AG10803 (cell line): ENCODE measurements around the gene ZBTB4.

Experiments
- DNase-seq: peaks from one replicate; pipeline ENCODE4 v3.0.0; 2010; ENCODE audit warnings: low read depth
- H3K4me3 ChIP-seq: 2 replicates; pipeline ENCODE4 v1.5.1; 2011; ENCODE audit warnings: mild to moderate bottlenecking, low read length, control low read depth
- TF ChIP-seq, protein P1 (sequence below): conservative IDR thresholded peaks from 2 replicates; pipeline ENCODE4 v1.5.1; 2011; ENCODE audit warnings: mild to moderate bottlenecking, low read length, control low read depth, inconsistent platforms

ZBTB4 gene

DNA sequence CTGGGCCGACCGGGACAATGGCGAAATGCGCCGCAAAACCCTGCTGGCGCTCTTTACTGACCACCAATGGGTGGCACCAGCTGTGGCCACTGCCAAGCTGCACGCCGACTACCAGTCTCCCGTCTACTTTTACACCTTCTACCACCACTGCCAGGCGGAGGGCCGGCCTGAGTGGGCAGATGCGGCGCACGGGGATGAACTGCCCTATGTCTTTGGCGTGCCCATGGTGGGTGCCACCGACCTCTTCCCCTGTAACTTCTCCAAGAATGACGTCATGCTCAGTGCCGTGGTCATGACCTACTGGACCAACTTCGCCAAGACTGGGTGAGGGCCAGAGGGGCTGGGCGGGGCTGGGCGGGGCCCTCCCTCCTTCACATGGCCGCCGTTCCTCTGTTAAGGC, 63.6 kb downstream of the ZBTB4 start:
- no peak overlapping the region for H3K4me3 ChIP-seq
- DNase-seq: no peak
- TF ChIP-seq, protein P1, sequence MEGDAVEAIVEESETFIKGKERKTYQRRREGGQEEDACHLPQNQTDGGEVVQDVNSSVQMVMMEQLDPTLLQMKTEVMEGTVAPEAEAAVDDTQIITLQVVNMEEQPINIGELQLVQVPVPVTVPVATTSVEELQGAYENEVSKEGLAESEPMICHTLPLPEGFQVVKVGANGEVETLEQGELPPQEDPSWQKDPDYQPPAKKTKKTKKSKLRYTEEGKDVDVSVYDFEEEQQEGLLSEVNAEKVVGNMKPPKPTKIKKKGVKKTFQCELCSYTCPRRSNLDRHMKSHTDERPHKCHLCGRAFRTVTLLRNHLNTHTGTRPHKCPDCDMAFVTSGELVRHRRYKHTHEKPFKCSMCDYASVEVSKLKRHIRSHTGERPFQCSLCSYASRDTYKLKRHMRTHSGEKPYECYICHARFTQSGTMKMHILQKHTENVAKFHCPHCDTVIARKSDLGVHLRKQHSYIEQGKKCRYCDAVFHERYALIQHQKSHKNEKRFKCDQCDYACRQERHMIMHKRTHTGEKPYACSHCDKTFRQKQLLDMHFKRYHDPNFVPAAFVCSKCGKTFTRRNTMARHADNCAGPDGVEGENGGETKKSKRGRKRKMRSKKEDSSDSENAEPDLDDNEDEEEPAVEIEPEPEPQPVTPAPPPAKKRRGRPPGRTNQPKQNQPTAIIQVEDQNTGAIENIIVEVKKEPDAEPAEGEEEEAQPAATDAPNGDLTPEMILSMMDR: no peak

DNA sequence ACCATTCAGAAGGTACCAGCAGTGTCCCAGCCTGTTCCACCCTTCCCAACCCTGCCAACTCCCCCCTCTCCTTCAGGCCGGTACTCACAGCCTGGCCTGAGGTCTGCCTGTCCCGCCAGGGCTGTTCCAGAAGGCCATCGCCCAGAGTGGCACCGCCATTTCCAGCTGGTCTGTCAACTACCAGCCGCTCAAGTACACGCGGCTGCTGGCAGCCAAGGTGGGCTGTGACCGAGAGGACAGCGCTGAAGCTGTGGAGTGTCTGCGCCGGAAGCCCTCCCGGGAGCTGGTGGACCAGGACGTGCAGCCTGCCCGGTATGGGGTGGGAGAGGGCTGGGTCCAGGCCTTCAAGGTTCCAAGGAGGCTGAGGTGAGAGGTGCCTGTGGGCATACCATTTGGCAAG, 64.6 kb downstream of the ZBTB4 start:
- DNase-seq: no peak

DNA sequence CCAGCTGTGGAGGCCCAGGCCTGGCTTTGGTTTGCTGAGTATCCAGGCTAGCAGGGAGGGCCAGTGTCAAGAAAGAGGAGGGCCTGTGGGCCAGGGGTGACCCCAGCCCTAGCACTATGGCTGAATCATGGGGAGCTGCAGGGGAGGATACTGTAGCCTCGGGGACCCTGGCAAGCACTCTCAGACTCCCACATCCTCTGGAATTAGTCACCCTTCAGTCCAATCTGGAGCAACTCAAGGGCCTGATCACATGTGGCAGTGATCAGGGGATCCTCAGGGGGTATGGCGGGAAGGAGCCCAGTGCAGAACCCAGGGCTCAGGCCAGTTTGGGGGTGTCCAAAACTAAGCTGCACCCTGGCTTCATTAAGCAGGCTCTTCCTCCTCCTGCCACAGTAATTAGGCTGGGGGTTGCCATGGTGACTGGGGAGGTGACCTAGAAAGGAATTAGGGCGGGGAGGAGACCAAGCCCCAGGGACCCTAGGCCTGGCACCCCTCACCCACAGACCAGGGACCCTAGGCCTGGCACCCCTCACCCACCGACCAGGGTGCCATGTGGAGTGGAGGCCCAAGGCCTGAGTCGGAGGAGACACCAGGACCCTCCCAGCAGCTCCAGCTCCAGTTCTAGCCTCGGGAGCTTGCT, 66.0 kb downstream of the ZBTB4 start:
- TF ChIP-seq, protein P1: no peak
- DNase-seq: peak; percentile 56
- no peak overlapping the region for H3K4me3 ChIP-seq

More for the DNA sequence above, 64.6 kb downstream of the ZBTB4 start:
- no peak overlapping the region for H3K4me3 ChIP-seq
- TF ChIP-seq, protein P1: no peak

DNA sequence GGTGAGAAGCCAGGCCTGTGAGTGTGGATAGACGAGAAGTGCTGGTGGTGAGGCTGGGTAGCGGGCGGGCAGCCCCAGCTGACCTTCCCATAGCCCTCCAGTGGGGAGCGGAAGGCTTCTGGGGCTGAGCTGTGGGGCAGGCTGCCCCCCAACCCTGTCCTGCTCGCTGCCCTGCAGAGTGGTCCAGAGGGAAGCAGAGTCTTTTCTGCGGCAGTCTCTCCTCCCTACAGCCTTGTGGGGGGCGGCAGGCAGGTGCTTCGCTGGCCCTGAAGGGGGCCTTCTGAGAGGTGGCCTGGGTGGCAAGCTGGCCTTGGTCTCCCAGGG, 68.0 kb downstream of the ZBTB4 start:
- DNase-seq: no peak
- TF ChIP-seq, protein P1: no peak
- no peak overlapping the region for H3K4me3 ChIP-seq

DNA sequence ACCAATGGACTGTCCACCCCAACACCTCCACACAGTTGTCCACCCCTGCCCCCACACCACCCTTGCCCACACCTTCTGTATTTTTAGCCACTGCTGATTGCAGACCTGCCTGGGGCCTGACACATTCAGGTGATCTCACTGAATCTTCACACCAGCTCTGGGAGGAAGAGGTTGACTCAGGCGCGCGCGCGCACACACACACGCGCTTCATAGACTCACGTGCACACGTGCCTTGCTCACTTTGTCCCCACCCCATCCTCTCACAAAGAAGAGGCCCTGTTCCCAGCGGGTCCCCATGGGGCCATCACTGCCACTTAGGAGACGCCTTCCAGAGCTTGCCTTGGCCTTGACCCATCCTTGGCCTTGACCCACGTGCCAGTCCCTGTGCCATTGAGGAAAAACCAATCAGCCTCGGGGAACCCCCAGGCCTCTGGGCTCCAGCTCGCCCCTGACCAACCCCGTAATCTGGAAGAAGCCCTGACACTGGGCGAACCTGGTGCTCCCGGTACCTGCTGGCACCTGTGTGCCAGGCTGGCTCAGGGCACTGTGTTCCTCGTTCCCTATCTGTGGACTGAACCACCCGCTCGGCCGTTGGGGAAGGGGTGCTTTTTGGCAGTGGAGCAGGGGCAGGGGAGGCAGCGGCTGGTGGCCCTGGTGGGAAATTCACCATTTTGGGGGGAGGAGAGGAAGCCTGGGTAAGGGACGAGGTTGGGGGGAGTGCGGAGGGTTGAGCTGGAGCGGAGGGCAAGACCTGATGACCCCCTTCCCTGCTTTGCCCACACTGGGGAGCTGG, 68.6 kb downstream of the ZBTB4 start:
- DNase-seq: no peak
- TF ChIP-seq, protein P1: no peak
- no peak overlapping the region for H3K4me3 ChIP-seq

DNA sequence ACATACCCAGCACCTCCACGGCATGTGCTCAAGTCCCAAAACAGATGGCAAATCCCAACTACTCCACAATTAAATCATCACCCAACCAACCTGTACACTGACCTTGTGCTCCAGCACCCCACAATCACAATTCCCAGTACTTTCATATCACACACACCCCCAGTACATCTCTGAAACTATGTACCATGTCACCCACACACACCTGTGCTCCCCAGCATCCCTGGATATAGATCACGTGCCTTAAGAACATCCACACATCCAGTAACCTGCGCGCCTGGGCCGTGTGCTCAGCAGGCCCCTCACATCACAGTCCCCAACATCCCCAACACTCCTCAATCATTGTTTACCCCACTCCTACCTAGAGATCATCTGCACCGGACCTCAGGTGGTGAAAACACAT, 69.7 kb downstream of the ZBTB4 start:
- H3K4me3 ChIP-seq: no peak overlapping the region
- TF ChIP-seq, protein P1: no peak
- no peak for DNase-seq
